CD4-positive, alpha-beta T cell treated with Interferon alpha-2 for 1 hour (primary cell): ENCODE results near the gene MVK.

Experiments
- DNase-seq, 2 donors: peaks; one replicate each; pipeline ENCODE4 v3.0.0-alpha.2; 2020 to 2022

Gene MVK

DNA sequence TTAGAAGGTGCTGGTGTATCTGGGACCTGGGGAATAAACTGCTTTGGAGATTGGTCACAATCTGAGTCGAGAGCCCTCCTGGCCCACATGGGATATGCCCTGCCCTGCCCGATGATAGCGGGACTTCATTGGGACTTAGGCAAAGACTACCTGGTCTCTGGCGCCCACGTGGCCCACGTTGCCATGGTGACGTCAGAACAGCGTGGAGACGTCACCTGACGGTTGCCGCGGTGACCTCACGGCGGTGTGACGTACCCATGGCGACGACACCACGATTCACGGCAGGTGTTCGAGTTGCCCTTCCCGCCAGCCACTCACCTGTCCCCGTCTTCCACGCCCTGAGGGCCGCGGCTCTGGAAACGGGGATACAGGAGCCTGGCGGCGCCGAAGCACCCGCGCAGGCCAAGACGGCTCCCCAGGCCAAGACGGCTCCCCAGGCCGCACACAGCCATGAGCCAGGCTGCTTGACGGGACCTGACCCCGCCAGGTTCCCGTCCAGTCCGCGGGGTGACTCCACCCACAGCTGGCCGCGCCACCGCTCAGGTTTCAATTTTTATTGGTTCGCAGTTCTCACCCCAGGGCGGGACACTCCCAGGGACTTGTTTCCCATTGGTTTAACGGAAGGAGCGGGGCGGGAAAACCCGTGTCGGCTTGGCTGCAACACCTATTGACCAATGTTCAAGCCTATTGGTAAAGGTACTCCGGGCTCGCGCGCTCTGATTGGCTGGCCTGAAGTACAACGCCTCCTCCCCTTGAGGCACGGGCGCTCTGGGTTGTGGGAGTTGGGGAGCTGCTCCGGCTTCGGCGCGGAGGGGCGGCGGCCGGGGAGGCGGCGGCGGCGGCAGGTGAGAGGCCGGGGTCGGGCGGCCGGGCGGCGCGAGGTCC lies at the start of gene MVK, which contains the start of gene MMAB:
MVK (plus strand) TSS at position 766 of the 885 bp plus-strand sequence. CDS start 1,029 bp downstream, outside the sequence.
MMAB (minus strand) TSS at position 476 of the 885 bp plus-strand sequence; CDS start at position 452, 24 bp downstream.
- peak; percentile 99 to 100 for DNase-seq

DNA sequence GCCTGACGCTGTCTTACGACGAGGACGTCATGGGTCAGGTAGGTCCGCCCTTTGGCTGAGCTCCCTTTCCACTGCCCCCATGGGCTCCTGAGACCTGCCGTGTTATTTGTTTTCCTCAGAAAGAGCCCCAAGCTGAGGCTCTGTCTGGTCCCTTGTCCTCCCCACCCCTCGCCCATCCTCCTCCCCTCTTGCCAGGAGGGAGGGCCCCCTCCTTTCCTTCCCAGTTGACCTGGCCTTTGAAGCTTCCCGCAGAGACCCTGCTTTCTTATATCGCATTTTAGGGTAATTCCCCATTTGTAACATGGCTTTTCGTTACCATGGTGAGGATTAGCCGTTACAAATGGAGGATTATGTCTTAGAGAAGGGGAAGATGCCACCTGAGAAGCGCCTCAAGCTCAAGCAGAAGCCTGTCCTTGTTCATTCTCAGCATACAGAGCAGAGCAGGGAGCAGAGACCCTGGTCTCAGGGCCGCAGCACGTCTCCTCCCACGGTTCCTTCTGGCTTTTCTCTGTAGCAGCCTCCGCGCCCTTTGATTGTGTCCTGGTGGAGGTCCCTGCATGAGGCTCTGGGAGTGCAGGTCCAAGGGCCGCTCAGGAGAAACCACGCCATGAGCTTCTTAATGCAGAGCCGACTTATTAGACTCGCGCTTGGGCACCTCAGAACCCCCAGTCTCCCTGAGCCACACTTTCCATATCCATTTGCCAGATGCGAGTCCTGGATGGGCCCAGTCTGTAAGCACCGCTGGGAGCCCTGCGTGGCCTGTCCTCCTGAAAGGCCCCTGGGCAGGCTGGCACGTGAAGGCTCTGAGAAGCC lies 48.9 kb upstream of the MVK start:
- no peak for DNase-seq

DNA sequence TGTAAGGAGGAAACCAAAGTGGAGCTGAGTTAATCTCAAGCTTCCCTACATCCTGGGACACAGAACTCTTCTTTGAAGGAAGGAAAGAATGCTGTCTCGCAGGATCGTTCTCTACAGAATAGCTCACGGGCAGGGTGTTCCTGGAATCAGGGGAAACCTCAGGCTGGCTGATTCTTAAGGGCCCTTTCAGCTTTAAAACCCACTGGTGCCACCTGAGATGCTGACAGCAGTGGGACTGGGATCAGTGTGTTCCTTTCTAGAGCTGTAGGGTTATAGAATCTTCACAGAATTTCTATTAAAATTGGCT lies 48.4 kb upstream of the MVK start:
- DNase-seq, result no peak

DNA sequence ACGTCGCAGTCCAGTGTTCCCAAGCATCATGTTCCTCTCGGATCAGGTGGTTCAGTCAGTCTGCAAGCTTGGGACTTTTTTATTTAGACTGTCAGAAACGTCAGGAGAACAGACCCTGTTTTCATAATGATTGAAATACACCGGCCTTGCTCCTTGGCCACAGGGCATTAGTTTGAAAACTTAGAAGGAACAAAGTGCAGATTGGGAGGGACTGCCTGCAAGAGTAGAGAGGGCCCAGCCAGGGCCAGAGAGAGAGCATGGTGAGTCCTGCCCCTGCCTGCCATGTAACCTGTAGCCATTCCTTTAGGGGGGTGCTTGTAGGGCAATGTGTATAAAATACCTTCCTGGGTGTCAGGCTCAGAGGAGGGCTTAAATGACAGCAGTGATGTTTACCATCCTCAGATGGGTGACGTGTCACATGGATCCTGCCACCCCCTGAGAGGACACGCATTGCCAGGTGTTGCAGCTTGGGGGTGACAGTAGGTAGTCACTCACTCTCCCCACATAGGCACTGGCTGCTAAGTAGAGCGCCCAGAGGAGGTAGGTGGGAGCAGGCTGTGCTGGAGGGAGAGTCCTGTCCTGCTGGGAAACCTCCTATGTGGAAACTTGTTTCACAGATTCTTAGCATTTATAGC lies 46.0 kb upstream of the MVK start:
- no peak for DNase-seq

DNA sequence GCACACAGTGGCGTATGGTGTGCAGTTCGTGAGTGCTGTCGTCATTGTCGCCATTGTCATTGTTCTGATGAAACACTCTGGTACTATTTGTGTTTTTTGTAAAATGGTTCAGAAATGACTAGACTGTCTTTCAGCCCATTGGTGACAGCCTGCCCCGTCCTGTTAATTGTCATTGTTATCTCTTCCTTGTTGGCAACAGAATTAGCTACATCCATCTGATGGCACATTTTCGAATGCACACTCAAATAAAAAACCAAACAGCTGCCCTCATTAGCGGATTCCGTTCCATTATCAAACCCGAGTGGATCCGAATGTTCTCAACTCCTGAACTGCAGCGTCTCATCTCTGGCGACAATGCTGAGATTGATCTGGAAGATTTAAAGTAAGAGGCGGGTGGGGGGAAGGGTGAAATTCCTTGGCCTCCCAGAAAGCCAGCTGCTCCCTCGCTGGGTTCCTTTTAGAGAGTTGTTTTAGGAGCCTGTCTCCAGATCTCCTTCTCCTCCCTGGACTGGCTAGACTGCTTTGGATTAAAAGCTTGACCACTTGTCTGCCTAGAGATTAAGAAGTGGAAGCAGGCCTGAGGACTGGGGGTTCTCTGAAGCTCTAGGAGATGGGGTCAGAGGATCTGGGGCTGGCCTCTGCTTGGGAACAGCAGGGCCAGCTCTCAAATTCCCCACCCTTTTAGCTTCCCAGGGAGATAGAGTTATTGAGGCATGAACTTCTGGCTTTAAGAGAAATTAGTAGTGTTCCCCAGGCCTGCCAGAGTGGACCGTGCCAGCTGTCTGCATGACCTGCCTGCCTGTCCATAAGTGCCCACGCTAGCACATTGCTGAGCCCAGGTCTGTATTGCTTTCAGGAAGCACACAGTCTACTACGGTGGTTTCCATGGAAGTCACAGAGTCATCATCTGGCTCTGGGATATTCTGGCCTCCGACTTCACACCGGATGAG lies 43.6 kb upstream of the MVK start:
- DNase-seq, result no peak

DNA sequence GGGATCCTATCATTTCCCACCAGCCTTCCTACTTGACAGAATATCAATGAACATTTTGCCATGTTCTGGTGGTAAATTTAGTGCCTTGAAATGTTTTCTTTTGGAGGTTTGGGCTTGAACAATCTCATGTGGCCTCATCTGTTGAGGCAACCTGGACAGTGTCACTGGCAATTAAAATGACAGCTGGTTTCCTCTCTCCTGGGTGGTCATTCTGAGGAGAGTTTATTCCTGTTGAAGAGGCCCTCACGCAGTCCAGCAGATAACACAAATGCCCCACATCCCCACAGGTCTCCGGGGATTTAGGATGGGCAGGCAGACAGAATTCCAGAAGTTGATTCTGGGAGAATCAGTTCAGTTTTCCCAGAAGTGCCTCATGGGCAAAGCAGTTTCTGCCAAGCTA lies 42.2 kb upstream of the MVK start:
- no peak for DNase-seq

DNA sequence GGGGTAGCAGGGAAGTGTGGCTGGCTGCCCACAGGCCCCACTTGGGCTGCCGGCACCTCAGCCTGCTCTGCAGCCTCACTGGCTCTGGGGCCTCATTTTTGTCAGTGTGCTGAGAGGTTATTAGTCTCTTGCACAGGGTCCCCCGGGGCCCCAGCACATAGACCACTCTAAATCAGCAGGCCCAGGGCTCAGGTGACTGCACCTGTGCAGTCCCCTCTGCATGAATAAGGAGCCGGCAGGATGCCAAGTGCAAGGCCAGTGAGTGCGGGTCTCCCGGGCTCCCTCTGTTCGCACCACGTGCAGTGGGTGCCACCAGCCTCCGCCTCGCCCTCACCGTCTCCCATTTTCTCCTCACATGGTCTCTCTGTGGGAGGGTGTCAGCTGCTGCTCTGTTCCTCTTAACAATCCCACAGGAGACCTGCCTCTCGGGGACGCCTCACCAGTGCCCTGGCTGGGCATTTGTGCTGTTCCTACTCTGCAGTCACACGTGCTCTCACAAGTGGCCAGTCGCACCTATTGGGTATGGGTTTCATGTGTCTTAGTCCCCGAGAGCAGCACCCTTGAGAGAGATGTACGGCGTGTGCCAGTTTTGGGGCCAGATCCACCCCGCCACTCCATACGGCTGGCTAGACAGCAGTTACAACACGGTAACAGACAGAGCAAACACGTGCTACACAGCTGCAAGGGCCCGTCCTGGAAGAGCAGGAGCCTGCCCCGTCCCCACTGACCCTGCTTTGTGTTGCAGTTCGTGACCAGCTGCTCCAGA lies 40.7 kb upstream of the MVK start:
- DNase-seq, result no peak

DNA sequence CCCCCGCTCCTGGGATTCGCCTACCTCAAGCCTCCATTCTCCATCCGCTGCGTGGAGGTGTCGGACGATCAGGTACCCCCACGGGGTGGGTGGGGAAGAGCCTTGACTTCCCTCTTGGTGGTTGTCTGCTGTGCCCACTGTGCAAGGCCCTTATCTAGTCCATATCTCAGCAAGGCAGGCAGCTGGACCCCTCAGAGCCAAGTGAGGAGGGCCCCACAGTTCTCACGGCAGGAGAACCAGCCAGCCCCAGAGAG lies 40.2 kb upstream of the MVK start:
- no peak for DNase-seq

DNA sequence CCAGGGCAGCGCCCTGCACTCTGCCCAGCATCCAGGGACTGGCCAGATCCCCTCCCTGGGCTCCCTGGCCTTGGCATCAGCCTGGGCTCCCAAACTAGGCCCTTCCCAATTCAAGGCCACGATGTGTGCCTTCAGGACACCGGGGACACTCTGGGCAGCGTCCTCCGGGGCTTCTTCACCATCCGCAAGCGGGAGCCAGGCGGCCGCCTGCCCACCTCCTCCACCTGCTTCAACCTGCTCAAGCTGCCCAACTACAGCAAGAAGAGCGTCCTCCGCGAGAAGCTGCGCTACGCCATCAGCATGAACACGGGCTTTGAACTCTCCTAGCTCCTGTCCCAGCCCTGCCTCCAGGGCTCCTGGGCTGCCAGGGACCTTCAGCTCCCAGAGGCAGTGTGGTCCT lies 39.1 kb upstream of the MVK start:
- DNase-seq, result no peak

DNA sequence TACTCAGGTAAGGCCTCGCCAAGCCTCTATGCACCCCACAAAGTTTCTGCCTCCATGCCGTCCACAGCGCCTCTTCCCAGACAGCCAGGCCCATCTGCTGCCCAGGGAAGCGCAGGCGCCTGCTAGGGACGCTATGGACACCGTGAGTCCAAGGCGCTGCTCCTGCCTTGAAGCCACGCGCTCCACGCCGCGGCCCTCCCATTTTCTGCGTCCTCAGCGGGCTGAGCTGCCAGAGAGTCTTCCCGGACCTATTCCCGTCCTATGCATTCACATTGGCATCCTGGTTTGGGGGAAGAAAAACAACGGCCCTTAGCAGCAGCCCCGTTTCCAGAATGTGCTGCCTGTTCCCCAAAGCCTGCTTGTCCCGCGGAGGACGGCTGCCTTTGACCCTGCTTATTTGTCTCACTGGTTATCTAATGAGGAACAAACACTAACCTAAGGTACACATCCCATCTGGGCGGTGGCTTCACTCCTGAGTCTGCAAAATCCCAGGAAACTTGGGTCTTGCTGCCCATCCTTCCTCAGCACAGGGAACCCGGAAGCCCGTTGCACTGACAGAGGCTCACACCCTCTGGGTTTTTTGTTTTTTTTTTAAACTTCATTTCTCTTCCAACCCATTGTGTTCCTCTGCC lies 38.2 kb upstream of the MVK start:
- DNase-seq, result no peak

DNA sequence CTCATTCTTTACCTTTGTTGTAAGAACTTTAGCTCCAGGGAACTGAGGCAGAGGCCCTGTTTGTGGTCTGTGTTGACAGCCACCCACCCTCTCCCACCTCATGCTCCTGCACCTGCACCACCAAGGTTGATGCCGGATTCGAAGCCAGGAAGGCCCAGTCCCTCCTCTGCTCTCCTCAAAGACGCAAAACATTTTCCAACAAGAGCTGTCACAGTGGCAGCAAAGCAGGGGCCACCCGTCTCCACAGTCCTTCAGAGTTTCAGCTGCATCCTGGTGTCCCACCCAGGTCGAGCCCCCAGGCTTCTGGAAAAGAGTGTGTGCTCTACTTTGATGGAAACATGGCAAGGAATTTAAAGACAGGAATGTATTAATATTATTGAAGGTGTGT lies 37.7 kb upstream of the MVK start:
- no peak for DNase-seq

DNA sequence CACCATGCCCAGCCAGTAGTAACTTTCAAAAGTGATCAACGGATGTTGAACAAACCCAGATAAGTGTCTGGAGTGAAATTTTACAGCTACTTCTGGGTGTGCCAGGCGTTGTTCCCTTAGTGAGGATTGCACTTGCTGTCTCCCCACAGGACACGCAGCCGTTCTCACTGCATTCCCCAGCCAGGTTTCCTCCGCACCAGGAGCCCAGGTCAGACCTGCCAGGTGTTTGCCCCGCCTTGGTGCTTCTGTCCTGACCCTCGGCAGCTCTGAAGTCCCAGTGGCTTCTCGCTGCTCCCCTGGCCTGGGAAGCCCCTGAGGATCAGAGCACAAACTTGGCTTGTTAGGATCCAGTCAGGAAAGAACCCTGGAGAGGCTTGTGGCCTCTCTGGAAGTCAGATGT lies 36.5 kb upstream of the MVK start:
- no peak for DNase-seq

DNA sequence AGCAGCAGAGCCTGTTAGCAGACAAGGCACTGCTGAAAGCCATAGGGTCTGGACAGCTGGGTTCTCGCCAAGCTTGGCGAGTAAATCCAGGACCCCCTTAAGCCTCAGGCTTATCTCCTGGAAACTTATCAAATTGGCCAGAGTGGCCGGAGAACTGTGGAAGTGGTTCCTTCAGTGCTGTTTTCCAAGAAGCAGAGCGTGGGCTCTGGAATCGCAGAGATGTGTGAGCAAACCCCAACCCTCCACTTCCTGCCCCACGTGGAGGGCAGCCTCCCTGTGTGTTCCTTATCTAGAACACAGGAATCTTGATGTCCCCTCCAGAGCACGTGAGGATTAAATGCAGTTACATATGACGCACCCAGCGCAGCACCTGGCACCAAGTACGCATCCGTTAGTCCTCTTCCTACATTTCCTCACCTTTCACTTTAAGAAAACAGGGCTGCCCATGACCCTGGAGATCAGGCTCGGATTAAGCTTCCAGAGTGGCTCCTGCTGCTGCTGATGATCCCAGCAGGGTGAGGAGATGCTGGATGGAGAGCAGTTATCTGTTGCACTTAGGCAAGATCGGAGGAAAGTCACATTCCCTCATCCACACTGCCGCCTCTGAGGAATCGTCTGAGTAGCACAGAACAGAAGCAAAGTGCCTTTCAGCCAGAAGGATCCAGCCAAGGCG lies 35.3 kb upstream of the MVK start:
- DNase-seq, result no peak

DNA sequence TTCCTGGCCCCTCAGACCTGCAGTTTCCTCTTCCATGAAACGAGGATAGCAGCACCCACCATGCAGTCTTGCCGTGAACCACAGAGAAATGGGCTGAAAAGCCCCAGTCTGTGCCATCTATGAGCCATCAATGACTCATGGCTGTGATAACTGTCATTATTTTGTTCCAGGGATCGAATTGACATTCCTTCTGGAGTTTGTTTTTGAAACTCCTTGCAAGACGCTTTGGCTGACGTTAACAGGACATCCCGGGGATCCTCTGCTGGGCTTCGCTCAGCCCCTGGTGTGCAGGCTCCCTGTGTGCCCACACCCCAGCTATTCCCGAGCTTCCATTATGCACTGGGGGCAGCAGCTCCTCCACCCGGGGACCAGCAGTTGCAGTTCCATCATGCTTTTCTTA lies 34.1 kb upstream of the MVK start:
- DNase-seq, result no peak

DNA sequence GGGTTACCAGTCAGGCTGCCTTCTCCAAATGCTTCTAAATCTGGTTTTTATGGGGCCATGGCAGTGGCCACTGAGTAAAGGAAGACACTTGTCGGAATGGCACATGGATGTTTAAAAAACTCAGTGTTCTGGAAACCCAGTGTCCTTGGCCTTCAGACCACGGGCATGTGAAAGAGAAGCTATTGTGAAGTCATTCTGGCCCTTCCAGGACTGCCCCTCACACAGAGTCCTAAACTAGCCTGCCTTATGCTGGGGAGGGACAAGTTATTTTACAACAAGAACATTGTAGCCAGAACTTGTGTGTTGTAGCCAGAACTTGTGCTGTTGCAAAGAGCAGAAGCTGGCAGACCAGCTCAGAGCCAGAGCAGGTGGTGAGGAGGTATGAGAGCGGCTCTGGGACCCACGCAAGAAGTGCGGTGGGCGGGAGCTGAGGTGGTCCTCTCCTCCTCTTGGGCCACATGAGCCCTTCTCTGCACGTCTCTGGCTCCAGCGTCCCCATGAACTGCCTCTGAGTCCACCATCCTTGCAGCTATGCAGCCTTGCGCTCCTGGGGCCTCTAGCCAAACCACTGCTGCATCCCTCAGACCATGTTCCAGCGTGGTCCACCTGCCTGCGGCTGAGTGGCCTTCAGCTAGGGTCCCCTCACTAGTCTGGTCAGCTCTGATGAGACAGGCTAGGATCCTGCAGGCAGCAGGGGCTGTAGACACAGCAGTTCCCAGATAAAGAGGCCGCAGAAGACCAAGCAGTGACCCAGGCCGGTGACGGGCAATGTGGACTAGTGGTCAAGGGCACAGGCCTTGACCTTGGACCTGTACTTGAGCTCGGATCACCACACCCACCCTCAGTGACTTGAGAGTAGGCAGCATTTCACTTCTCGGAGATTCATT lies 32.8 kb upstream of the MVK start:
- no peak for DNase-seq

DNA sequence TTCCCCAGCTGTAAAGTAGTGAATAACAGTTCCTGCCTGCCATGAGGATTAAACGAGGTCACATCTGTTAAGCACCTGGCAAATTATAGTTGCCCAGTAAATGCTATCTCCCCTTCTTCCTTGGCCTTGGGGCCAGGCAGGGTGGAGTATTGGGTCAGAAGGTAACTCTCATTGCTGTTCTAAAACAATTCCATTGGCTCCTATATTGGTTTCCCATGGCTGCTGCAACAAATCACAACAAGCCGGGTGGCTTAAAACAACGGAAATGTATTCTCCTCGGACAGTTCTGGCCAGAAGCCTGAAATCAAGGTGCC lies 32.2 kb upstream of the MVK start:
- DNase-seq, result no peak

DNA sequence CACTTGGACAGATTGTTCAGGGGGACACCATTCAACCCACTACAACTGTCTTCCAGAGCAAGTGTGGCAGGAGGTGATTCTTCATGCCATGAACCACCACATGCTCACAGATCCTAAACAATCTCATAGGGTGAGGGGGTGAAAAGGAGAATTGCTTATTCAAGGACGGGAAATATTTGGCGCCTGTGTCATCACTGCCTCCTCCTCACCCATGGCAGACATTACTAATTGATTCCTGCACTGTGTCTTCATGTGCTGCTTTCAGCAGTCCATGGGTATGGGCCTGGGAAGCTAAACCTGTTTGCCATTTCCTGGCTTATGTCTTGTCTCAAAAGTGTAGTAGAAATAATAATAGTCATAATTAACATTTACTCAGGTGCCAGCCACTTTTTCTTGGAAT lies 31.6 kb upstream of the MVK start:
- no peak for DNase-seq

DNA sequence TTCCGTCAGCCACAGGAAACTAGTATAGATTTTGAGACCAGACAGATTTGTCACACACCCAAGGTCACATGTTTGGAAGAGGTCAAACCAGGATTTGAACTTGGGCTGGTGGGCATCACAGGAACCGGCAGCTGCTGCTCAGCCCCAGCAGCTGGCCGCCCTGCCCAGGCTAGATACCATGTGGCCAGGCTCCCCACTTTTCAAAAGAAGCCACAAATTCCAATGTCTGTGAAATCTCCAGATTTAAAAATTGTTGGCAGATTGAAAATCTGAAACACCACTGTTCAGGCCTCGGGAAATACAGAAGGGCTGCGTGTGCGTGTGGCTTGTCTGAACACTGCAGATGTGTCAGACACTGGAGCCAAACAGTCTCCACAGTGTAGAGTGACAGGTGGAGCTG lies 30.7 kb upstream of the MVK start:
- DNase-seq, result no peak

DNA sequence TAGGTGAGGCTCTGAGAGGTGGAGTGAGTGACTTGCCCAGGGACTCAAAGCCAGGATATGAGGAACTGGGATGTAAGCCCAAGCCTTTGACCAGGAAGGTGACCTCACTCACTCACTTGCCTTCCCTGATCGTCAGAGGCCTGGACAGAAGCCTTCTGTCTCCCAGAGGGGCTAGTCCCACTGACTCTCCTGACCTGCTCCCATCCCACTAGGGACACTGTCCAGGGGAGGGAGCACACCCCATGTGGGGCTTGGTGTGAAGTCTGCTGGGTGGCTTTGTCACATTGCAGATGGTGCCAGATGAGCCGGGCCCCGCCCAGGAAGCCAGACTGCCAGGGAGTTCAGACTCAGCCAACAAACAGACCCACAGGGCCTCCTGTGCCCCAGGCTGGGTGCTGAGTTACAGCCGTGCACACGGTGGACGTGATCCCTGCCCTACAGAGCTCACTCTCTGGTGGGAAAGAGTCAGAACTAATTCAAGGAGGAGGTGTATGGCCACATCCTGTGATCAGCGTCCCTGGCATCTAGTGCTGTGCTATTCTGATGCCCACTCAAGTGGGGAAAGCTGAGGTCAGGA lies 28.6 kb upstream of the MVK start:
- DNase-seq, result peak; percentile 14 to 30

DNA sequence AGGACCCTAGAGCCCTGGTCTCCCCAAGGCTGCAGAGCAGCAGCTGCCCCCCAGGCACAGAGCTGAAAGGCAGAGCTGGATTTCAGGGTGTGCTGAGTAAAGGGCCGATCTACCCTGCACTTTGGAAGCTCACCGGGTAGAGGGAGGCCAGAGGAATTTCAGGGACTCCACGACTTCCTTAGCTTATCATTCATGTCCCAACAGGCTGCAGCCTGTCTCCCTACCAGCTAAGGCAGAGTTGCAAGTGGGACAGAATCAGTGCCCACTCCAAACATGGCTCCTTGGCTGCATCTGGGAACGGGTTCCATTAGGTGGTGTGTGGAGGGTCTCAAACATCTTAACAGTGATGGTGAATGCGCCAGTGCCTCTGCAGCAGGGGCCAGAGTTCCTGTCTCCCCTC lies 27.8 kb upstream of the MVK start:
- DNase-seq, result no peak
